T-helper 1 cell treated with Interleukin-12 subunit alpha and Interleukin-12 subunit beta and Interleukin-4 antibody, amounts not matched to agents 30 ng/mL and 1 ng/mL, for 36 hours (primary cell): ENCODE measurements around the gene OR1S2. TPM values are rescaled to one million over a fixed set of nuclear protein-coding genes. Genes with fewer than 3 reads are reported as not detected.
"Not testable (repeated sequence)": the region's sequence is repeated elsewhere in the genome, so short reads cannot be mapped to it uniquely, and the experiment has no call there.

Experiments used
- intact Hi-C: fragments of 100-400 bp; cut with micrococcal nuclease; formaldehyde crosslinking; loops from one replicate; pipeline ENCODE4 v1.15.1; 2024
- total RNA-seq: library from RNA; stranded (reverse); gene quantifications from 2 replicates; pipeline ENCODE4 v1.2.3, GENCODE V29; 2022

OR1S2 gene
- total RNA-seq, result not detected in 2 replicates

GRCh38 chr11:58204042-58204441 is at the start of gene OR1S2:
Gene OR1S2, minus strand, starts transcription at chr11:58204142. Its CDS starts 0 bp downstream, at chr11:58204142.
- intact Hi-C loops, result no loop called here

- intact Hi-C loops, result no loop called here
Measured at GRCh38 chr11:58243954-58244353, 40.0 kb upstream of the OR1S2 start.

GRCh38 chr11:58227956-58228615 is 24.1 kb upstream of the OR1S2 start:
- intact Hi-C loops, result no loop called here

- intact Hi-C loops, result no loop called here
Measured at GRCh38 chr11:58222721-58223120, 18.8 kb upstream of the OR1S2 start.

GRCh38 chr11:58216476-58216875 is 12.5 kb upstream of the OR1S2 start:
- intact Hi-C loops, result no loop called here

GRCh38 chr11:58212420-58212819 is 8.5 kb upstream of the OR1S2 start, which contains the start of gene OR1S1:
Gene OR1S1, plus strand, starts transcription at chr11:58212720.
- intact Hi-C loops, result not testable (repeated sequence)

GRCh38 chr11:58199271-58199670 is 4.7 kb downstream of the OR1S2 start:
- intact Hi-C loops, result no loop called here

- intact Hi-C loops, result no loop called here
Measured at GRCh38 chr11:58195939-58196338, 8.0 kb downstream of the OR1S2 start.

- intact Hi-C loops, result no loop called here
Measured at GRCh38 chr11:58193391-58193790, 10.6 kb downstream of the OR1S2 start.

- intact Hi-C loops, result no loop called here
Measured at GRCh38 chr11:58192229-58192628, 11.7 kb downstream of the OR1S2 start.

- intact Hi-C loops, result no loop called here
Measured at GRCh38 chr11:58188770-58189169, 15.2 kb downstream of the OR1S2 start, which contains the start of gene OR9Q2. Gene OR9Q2, plus strand, starts transcription at chr11:58189070. Its CDS starts 1,421 bp downstream, at chr11:58190491.

- intact Hi-C loops, result no loop called here
Measured at GRCh38 chr11:58186938-58187337, 17.0 kb downstream of the OR1S2 start.

GRCh38 chr11:58179648-58180047 is 24.3 kb downstream of the OR1S2 start:
- intact Hi-C loops, result no loop called here

GRCh38 chr11:58178444-58178843 is 25.5 kb downstream of the OR1S2 start:
- intact Hi-C loops, result no loop called here

- intact Hi-C loops, result no loop called here
Measured at GRCh38 chr11:58177409-58178054, 26.4 kb downstream of the OR1S2 start.

- intact Hi-C loops, result no loop called here
Measured at GRCh38 chr11:58165504-58166106, 38.3 kb downstream of the OR1S2 start.

GRCh38 chr11:58164990-58165389 is 39.0 kb downstream of the OR1S2 start:
- intact Hi-C loops, result no loop called here

GRCh38 chr11:58164389-58164788 is 39.6 kb downstream of the OR1S2 start:
- intact Hi-C loops, result no loop called here
